Cardiac septum (tissue), 1 donor: Measurements from ENCODE around the gene ERRFI1. TPM values are rescaled to one million over a fixed set of nuclear protein-coding genes. Genes with fewer than 3 reads are reported as not detected.

Experiments used
- DNase-seq: peaks from one replicate; pipeline ENCODE4 v3.0.0-alpha.2; 2020; ENCODE audit warnings: low spot score
- intact Hi-C: fragments of 100-400 bp; cut with DNase I; formaldehyde crosslinking; loops from one replicate; pipeline ENCODE4 v1.14.0; 2022
- total RNA-seq: library from RNA; stranded (reverse); fragmentation: NEBNext Ultra II Directional; extraction: Animal tissue kit (Norgen Biotek cat#: 25700); gene quantifications from one replicate; pipeline ENCODE4 v1.2.1, GENCODE V29; 2021
- donor health status: DM: no; HTN: no; CAD: no.

The ERRFI1 gene
- total RNA-seq, 1 donor from 2014 or later: 8.2 TPM

- DNase-seq: no peak
- intact Hi-C loops: no loop called here
These were observed 21.8 kb upstream of the ERRFI1 start for GRCh38 chr1:8047686-8048445.

DNA sequence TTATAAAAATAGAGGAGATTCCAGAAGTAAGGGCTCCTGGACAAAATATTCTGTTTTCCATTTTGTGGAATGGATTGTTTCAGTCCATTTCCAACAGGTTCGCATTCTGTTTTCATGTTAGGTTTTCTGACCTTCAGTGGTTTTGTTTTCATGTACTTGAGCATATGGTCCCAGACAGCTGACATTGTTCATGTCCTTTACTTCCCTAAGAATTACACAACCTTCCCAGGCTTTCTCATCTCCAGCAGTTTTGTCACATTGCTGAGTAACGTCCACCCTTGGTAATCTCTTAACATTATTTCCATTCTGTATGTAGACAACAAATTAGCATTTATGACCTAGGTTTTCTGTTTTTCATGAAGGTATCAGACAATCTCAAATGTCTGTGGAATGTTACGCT lies 21.0 kb upstream of the ERRFI1 start:
- intact Hi-C loops: no loop called here
- DNase-seq: no peak

DNA sequence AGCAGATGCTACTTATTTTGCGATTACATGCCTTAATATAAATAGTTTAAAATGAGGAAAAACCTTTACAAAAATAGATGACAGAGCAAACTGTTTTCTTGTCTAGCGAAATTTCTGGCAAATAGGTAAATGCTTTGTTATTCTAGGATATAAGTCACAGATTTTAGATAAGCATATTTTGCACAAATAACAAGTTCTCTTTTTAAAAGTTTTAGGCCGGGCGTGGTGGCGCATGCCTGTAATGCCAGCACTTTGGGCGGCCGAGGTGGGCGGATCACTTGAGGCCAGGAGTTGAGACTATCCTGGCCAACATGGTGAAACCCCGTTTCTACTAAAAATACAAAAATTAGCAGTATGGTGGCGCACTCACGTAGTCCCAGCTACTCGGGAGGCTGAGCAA lies 20.3 kb upstream of the ERRFI1 start:
- intact Hi-C loops: no loop called here
- DNase-seq: no peak

DNA sequence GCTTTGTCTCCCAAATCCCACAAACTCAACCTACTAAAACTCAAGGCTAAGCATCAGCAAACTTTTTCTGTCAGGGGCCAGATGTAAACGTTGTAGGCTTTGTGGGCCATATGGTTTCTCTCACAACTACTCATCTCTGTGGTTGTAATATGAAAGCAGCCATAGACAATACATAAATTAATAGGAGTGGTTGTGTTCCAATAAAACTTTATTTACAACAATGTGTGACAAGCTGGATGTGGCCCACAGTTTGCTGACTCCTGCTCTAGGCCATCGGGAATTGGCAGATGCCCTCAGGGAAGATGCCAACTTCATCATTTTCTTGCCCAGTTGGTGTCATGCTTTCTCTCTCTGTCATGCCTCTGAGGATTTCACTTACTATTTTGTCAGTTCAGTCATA lies 17.5 kb upstream of the ERRFI1 start:
- DNase-seq: no peak

DNA sequence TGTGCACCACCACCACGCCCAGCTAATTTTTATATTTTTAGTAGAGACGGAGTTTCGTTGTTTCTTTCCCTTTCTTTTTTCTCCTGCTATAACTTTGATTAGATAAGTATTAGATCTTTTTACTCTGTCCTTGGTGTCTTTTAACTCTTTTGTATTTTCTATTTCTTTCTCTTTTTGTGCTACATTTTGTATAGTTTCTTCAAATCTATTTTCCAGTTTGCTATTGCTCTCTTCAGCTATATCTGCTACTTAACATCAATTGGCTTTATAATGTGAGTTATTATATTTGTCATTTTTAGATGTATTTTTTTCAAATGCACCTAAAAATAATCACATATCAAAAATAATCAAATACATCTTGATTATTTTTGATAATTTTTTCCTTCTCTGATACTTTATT lies 16.0 kb upstream of the ERRFI1 start:
- no peak for DNase-seq
- intact Hi-C loops: no loop called here

More for the DNA sequence above, 17.5 kb upstream of the ERRFI1 start:
- intact Hi-C loops: no loop called here

- intact Hi-C loops: loop anchor here (1.0 kb wide), 1 partner anchor 37 kb away; no protein-coding TSS in a partner anchor
- no peak for DNase-seq
These were observed 14.5 kb upstream of the ERRFI1 start for GRCh38 chr1:8040586-8040985.

- intact Hi-C loops: no loop called here
These were observed 13.0 kb upstream of the ERRFI1 start for GRCh38 chr1:8039071-8039470.

GRCh38 chr1:8035289-8035688 lies 9.2 kb upstream of the ERRFI1 start:
- no peak for DNase-seq
- intact Hi-C loops: loop anchor here (2.0 kb wide), 1 partner anchor 280 kb away; no protein-coding TSS in a partner anchor

More at GRCh38 chr1:8039071-8039470, 13.0 kb upstream of the ERRFI1 start:
- DNase-seq: no peak

DNA sequence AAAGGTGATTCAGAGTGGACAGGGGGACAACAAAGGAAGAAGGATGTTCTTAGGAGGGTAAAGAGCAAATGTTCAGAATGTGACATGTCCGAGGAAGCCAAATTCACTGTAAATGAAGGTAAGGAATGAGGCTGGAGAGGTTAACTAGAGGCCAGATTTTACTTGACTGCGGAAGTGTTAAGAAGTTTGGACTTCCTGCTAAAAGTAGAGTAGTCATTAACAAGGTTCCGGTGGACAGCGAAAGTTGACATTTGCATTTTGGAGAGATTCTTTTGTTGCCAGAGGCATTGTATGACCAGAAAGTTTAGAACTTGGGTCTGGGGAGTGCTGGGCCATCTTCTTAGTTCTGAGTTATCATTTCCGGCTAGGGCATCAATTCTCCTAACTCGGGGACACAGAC lies 7.2 kb upstream of the ERRFI1 start:
- intact Hi-C loops: no loop called here
- no peak for DNase-seq

GRCh38 chr1:8032366-8032910 lies 6.3 kb upstream of the ERRFI1 start:
- DNase-seq: no peak
- intact Hi-C loops: no loop called here

DNA sequence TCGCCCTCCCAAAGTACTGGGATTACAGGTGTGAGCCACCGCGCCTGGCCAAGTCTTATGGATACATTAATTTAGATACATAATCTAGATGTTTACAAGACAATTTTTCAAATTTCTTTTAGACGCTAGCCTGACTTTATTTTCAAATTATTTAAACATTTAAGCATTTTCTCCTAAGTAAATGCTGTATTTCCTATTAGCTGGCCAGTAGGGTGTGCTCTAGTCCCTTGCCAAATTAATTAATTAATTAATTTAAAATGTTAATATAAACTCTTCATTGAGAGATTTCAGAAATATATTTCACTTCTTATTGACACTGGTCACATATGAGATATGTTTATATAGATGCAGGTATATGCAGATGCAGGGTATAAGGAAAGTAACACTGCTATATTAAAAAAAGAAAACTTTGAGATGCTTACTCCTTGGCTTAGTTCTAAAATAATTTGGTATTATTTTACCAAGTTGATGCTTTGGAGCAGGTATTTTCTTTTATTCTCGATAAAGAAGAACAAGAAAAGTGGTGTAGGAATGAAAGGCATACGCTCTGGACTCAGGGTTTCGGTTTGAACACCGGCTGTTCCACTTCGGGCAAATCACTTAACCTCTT lies 5.2 kb upstream of the ERRFI1 start:
- intact Hi-C loops: no loop called here
- no peak for DNase-seq

DNA sequence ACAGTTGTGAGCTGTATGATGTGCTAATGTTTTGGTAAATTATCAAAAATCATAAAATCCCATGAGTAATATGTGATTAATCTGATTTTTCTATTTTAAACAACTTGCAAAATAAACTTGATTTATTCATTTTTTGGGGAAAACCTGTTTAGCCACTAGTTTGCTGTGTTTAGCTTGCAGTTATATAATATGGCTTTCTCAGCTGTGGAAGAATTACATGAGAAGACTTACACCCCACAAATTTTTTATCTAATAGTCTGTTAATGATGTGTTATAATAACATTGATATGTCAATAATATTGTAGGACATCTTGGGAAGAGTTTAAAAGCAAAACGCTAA lies 2.4 kb upstream of the ERRFI1 start:
- intact Hi-C loops: loop anchor here (5.0 kb wide), 1 partner anchor 394 kb away; no protein-coding TSS in a partner anchor
- DNase-seq: no peak

DNA sequence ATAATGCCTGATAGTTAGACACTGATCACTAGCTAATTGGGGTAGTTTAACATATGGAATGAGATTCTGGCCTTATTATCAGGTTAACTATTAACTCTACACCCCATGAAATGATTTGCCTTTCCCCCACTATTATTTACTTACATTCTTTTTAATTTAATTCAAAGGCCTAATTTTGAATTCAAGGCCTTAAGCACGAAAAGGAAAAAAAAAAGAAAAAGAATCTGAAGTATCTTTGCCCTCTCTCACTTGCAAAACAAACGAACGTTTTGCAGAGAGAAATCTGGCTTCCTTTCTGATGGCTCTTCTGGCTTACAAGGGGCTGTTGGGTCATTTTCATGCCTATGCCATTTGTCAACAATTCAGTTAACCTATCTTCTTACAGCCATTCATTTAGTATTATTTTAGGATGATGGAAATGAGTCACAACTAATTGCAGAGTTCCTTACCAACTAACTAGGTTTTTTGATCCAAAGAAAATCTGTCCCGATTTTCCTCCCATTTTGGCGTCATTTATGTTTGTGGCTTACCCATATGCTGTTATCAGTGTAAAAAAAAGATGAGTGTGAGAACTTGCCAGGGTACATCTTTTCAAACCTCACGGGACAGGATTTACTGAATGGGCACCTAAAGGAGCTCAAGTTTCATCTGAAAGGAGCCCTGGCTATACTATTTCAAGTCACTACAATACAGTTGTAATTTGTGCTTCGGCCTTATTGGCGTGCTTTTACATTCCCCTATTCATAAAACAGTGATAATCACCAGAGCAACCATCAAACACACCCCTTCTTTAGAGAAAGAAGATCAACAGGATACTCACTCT lies 1.9 kb upstream of the ERRFI1 start:
- no peak for DNase-seq
- intact Hi-C loops: loop anchor here (5.0 kb wide), 1 partner anchor 394 kb away; no protein-coding TSS in a partner anchor

- intact Hi-C loops: loop anchor here (1.0 to 5.0 kb wide), 2 partner anchors 290 to 395 kb away; no protein-coding TSS in a partner anchor
- no peak for DNase-seq
These were observed 1.1 kb upstream of the ERRFI1 start for GRCh38 chr1:8026976-8027747.

DNA sequence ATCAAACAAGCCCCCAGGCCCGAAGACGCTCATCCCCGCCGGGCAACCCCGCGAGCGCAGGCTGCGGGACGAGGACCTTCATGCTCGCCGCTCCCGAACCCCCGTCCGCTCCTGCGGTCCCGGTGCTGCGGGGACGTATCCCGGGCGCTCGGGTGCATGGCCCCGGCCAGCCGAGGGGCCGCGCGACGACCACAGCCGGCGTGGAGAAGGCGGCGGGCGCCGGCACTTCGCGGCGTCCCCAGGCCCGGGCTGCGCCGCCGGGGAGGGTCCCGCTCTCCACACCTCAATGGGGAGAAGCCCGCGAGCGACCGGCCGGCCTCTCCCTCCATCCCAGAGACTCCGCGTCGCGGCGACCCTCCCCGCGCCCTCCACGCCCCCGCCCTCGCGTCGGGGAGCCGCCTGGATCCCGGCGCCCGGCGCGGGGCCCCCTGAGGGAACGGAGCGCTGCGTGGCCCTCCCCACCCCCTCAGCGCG lies 401 bp downstream of the ERRFI1 start:
- intact Hi-C loops: loop anchor here (1.0 to 5.0 kb wide), 2 partner anchors 292 to 397 kb away; no protein-coding TSS in a partner anchor
- DNase-seq: no peak

DNA sequence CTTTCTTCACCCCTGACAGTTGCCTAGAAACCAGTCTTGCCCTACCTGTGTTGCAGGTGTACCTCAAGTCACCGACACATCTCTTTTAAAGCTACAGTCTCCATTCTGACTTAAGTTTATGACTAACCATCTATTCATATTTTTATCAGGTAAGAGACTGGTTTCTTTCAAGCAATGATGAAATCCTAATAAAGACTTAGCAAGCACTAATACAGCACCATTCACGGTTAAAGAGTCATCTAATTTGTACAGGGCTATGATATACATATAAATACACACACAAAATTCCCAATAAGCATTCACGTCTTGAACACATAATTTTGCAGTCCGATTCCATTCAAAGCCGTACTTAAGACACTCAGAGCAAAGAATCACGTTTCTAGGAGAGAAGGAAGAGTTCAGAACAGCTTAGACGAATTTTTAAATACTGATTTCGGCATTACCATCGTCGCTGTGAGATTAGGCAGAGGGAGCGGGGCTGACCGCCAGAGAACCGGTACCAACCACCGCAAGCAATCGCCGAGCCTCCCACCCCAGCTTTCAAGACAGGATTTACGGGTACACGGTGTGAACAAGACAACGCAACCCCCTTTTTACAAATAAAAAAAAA lies 943 bp downstream of the ERRFI1 start:
- no peak for DNase-seq
- intact Hi-C loops: loop anchor here (5.0 kb wide), 1 partner anchor 397 kb away; no protein-coding TSS in a partner anchor

GRCh38 chr1:8024329-8024728 lies 1.8 kb downstream of the ERRFI1 start:
- no peak for DNase-seq
- intact Hi-C loops: no loop called here

GRCh38 chr1:8023995-8024313 lies 2.2 kb downstream of the ERRFI1 start:
- no peak for DNase-seq
- intact Hi-C loops: no loop called here
